ENCODE data around the gene ADGRD1.
"Not testable (repeated sequence)": the region's sequence is repeated elsewhere in the genome, so short reads cannot be mapped to it uniquely, and the experiment has no call there.

ADGRD1 gene

DNA sequence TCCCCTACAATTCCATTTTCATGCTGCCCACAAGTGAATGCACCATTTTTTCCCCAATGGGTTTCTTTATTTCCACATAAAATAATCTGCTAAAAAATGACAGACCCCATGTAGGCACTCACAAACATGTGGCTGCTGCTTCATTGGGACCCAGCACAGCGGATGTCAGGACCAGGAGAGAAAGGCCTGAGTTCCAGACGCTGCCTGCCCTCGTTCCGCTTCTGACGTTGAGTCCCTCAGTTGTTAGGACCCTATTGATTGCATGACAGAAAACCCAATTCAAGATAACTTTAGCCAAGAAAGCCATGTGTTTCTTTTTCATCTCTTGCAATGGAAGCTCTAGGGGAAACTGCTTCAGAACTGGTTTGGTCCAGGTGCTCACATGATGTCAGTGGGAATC, 34.6 kb downstream of the ADGRD1 start:
- DNase-seq: no peak

- no peak for DNase-seq
Observed at GRCh38 chr12:130988751-130989150, 35.0 kb downstream of the ADGRD1 start.

DNA sequence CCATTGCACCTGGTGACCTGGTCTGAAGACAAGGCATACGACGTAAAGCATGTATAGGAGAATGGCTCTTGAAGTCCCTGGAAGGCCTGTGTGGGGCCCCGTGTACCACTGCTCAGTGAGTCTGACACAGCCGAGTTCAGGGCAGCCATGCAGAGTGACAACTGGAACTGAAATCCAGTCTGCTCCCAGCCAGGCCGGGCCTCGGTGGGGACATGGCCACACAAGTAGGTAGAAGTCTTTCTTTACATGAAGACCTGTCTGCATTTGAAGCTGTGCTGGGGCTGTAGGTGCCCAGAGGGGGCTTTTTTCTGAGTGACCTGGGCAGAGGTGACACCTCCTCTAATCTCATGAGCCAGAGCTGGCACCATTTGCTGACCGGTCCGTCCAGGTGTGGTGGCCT, 35.7 kb downstream of the ADGRD1 start:
- no peak for DNase-seq

GRCh38 chr12:130990034-130990433, 36.3 kb downstream of the ADGRD1 start:
- no peak for DNase-seq

DNA sequence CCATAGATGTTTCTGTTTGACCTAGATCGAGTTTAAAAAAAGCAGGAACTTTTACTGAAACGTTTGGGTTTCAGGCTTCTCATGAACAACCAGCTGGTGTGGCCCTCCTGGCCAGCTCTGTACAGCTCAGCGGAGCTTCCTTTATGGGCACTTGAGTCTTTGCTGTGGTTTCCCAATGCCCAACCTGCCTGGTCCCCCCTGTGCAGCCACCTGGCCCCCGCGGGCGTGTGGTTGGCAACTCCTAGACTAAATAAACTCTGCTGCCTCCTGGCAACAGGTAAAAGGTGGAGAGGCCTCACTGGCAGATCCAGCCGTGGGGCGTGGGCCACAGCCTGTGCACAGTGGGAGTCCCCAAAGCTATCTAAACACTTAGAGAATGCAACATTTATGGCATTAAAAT, 38.7 kb downstream of the ADGRD1 start:
- DNase-seq: no peak

DNA sequence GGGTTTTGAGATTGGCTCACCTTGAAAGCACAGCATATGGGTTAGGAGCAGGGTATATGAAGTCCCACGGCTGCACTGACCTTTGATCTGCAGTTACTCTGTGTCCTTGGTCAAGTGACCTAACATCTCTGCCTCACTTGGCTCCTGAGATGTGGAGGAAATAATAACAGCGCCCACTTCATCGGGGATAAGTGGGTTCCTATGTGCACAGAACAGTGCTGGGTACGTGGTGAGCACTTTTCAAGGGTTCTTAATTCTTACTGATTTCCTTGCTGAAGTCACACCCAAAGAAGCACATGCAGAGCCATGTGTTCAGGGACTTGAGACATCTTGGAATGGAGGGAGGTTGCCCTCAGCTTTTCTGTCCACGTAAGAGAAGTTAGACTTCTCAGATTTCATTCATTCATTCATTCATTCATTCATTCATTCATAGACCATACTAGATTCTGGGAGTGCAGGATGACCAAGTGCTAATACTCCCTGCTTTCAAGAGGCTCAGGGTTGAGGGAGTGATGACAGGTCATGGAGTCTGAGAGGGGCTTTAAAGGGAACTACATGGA, 39.4 kb downstream of the ADGRD1 start:
- DNase-seq: no peak

DNA sequence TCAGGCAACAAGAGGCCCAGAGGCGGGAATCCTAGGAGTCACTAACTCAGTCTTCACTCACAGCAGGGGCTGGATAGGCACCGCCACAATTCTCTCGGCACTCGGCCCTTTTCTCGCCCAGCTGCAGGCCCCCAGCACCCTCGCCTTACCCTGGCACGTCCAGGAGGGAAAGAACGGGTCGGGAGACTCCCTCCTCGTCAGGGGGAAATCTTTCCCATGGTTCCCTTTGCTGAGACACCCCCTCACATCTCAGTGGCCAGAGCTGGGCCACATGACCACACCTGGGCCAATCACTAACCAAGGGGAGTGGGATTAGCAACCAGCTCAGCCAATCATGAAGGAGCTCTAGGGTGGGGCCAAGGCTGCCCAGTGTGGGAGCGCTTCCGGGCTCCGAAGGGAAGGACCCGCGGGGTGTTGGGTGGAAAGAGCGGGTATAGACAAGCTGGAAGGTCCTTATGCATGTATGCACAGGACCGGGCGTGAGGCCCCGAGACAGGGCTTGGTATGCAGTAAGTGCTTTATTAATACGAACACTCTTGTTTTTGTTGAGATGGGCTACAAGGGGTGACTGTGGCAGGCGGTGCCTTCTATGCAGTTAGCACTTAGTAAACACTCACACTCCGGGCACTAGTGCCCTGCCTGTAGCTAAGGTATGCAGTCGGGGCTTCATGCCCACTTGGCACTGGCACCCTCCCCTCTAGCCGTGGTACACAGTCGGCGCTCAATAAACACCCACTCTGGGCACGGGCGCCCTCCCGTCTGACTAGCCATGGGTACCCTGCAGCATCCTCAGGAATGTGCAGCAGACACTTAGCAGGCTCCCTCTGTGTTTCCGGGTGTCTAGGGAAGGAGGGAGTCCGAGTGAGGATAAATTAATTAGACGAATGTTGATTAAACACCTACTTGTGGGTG, 40.3 kb downstream of the ADGRD1 start:
- no peak for DNase-seq

GRCh38 chr12:130994821-130995375, 41.2 kb downstream of the ADGRD1 start:
- DNase-seq: no peak

DNA sequence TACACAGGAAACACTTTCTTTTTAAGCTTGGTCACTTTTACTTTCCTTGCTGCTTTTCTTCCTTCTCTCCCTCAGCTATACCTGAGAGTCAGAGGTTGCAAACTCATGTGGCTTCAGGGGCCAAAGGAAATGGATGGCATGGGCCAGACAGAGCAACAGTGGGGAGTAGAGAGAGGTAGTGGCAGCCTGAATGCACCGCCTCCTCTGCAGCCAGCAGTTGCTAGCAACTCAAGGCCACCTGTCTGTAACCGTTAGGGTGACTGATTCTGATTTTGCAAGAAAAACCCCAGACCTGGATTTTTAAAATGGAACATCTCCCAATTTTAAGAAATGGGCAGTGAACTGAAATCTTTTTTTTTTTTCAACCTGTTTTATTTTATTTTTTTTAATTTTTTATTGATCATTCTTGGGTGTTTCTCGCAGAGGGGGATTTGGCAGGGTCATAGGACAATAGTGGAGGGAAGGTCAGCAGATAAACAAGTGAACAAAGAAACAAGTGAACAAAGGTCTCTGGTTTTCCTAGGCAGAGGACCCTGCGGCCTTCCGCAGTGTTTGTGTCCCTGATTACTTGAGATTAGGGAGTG, 41.8 kb downstream of the ADGRD1 start:
- DNase-seq: not testable (repeated sequence)

DNA sequence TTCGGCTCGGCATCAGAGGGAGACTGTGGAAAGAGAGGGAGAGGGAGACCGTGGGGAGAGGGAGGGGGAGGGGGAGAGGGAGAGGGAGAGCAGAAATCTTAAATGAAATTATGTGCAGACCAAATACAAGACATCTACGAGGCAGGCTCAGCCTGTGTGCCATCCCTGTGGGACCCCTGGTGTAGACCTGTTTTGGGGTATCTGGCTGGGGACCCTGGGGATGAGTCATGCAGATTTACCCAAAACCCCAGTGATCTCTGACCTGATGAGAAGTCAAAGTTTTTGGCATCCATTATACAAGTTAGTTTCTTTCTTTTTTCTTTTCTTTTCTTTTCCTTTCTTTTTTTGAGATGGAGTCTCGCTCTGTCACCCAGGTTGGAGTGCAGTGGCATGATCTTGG, 44.4 kb downstream of the ADGRD1 start:
- DNase-seq: no peak

- no peak for DNase-seq
Observed at GRCh38 chr12:131000000-131000486, 46.3 kb downstream of the ADGRD1 start.

- DNase-seq: no peak
Observed at GRCh38 chr12:131001493-131001892, 47.8 kb downstream of the ADGRD1 start.

DNA sequence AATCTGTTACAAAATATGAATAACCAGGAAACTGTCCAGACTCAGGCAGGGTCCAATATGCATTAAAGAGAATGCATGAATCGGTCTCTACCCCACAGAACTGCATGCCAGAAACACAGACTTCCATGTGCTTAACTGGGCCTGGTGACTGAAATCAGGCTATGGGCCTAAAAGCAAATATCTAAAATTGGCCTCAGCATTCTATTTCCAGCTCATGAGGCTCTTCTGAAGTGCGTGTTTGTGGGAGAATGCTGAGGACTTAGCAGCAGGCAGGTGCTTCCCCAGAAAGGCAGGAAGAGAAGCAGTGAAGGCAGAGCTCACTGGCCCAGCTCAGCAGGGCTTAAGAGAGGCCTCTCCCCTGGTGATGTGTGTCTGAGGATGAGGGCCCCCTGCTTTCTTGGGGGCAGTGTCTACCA, 48.5 kb downstream of the ADGRD1 start:
- no peak for DNase-seq

DNA sequence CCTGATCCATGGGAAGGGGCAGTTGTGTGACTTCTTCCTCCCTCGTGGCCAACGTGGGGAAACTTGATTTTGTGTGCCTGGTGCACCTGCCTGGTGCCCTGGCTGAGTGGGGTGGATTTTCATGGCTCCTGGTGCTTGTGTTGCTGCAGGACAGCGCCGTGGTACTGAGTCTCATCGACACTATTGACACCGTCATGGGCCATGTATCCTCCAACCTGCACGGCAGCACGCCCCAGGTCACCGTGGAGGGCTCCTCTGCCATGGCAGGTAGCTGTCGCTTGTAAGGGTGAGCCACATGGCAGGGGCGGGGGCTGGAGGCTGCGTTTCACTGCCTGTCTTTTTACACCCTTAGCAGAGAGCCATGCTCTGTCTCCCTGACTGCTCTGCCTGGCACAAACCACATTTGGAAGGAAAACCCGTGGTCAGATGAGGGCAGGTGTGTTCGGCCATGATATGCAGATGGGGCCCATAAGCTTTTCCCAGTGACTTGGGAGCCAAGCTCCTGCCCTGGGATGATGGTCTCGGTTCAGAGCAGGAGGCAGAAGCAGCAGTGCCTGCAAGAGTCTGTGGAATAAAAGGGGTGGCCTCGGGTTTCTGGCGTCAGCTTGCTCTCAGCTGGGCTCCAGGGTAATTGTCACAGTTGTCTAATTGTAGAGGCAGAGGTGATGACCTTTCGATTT, 49.5 kb downstream of the ADGRD1 start:
- DNase-seq: no peak

- no peak for DNase-seq
Observed at GRCh38 chr12:131003716-131004045, 50.0 kb downstream of the ADGRD1 start.

GRCh38 chr12:131004166-131004565, 50.5 kb downstream of the ADGRD1 start:
- DNase-seq: no peak

GRCh38 chr12:131005161-131006035, 51.7 kb downstream of the ADGRD1 start:
- DNase-seq: no peak

GRCh38 chr12:131006036-131006735, 52.5 kb downstream of the ADGRD1 start:
- no peak for DNase-seq

GRCh38 chr12:131007031-131007739, 53.5 kb downstream of the ADGRD1 start:
- no peak for DNase-seq

DNA sequence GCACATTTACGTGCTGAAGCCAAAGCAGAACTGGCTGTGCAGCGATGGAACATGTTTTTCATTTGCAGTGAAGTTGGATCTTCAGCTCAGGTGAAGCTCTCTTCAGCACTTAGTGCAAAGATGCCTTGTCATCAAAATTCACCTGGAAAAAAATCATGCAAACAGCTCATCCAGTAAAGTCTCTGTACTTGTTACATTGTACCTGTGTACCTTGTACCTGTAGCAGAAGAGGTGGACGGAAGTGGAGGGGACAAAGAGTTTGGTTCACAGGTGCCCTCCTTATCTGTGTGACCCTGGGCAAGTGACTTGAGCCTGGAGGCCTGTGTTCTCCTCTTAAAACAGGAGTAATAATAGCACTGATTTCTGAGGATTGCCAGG, 54.0 kb downstream of the ADGRD1 start:
- DNase-seq: no peak
